GM19240 (cell line): ENCODE data around the gene ACTBL2.
"Not testable (repeated sequence)": the region's sequence is repeated elsewhere in the genome, so short reads cannot be mapped to it uniquely, and the experiment has no call there.

Experiments
- DNase-seq: peaks from one replicate; pipeline ENCODE4 v3.0.0; 2011; ENCODE audit warnings: low spot score; ENCODE audit not compliant: insufficient read length

Gene ACTBL2

DNA sequence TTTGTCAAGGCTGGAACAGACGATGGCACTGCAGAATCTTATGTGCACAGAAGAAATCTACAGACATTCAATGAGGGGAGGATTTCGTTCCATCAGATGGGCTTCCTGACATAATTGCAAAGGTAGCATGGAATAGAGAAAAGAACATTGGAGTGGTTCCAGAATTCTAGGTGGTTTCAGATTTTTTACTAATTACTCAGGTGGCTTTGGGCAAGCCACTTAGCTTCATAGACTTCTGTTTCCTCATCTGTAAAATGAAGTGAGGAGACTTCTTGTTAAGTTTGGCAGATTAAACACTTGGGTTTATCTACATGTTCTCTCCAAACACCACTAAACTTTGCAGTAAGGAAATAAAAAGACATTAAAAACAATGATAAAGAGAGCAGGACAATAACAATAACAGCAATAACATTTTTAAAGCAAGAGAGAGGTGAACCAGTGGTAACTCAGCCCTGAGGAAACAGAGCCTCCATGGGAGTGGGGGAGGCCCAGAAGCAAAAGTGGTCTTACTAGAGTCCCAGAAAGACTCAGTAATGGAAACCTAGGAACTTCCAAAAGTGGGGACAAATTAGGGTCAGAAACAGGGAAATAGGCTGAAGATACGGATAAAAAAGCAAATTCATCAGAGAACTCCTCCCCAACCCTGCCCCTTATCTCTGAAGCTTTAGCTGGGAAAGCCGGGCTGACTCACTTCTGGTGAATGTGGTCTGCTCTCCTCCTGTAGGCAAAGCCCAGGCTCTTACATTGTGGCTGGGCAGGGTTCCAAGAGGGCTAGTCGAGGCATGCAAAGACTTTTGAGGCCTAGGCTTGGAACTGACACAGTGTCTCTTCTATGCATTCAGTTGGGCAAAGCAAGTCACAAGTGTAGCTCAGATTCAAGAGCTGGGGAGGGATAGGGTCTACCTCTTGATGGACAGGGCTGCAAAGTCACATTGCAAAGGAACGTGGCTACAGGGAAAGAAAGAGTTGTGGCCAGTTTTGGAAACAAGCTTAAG, 11.8 kb upstream of the ACTBL2 start:
- no peak for DNase-seq

DNA sequence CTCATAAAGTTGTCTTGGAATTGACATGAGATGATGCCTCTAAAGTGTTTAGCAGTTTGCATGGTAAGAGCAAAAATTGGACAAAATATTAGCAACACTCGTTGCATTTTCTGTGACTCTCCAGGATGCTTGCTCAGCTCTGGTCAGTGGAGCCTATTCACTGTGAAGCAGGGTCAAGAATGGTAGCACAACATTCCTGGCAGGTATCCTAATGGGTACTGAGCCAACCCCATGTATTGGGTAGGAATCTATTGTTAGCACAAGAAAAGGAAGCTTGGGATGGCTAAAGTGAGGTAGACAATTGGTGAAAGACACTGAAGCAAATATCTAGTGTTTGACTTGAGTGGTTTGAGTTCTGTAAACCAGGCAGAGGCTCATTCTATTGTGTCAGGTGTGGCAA, 10.4 kb upstream of the ACTBL2 start:
- DNase-seq, result no peak

DNA sequence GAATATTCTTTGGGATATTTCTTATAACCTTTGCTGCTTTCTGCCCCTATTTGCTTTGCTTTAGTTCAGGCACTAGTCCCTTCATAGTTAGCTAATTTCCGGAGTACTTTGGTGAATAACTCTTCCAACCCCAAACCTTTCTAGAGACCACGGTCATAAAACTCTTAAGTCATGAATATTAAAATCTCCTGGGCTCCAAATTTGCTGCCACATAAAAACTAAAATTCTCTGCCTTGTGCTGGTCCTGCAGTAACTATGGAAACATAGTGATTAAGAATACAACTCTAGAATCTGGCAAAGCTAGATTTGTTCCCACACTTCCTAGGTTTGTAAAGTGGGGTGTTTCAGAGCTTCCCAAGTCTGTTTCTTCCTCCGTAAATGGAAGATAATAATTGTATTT, 10.0 kb upstream of the ACTBL2 start:
- DNase-seq, result no peak

DNA sequence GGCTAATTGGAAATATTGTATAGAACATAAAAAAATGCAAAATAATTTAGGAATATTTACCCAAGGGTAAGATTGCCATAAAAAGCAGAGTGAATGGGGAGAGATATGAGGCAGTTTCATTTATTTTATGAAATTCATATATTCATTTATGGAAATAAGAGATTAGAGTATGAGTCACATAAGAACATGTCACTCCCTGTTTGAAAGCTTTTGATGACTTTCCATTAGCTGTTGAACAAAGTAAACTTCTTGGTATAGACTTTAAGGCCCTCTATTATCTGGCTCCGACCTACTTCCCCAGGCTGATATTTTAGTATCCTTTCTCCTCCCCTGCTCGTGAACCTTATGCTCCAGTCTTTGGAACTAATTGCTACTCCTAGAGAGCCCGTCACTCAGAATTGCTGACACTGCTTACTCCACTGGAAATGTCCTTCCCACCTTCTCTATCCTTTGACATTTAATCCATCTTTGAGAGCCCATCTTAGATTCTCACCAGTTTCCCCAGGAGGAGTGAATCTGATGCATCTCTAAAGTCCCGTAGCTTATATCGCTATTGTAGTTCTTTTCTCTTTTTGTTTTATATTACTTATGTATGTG, 8.9 kb upstream of the ACTBL2 start:
- no peak for DNase-seq

DNA sequence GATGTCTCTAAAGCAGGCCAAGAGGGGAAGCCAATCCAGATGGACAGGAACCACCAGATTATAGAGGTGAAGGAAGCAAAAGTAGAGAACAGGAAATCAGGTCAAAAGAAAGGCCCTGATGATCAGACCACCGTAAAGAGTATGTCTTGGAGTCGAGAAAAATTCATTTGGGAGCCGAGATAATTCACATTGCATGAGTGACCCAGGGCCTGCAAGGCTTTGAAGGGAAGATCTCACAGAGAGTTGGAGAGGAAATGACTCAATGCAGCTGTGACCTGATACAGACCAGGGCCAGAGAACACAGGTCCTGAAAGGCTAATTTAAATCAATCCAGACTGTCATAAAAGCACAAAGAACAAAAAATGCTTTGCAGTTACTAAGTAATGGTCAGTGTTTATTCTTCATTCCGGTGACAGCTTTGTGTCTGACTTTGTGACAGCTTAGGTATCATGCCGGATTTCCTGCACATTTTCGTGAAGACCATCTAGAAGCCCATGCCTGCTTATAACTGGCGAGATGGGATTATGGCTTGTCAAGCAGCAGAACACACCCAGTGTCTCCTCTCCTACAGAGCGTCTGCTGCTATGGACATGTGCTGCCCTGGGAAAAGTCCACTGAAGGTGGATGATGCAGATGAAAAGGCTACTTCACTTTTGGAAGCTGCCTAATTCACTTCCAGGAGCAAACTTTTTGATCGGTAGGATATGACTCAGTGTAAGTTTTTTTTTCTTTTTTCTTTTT, 5.8 kb upstream of the ACTBL2 start:
- no peak for DNase-seq

DNA sequence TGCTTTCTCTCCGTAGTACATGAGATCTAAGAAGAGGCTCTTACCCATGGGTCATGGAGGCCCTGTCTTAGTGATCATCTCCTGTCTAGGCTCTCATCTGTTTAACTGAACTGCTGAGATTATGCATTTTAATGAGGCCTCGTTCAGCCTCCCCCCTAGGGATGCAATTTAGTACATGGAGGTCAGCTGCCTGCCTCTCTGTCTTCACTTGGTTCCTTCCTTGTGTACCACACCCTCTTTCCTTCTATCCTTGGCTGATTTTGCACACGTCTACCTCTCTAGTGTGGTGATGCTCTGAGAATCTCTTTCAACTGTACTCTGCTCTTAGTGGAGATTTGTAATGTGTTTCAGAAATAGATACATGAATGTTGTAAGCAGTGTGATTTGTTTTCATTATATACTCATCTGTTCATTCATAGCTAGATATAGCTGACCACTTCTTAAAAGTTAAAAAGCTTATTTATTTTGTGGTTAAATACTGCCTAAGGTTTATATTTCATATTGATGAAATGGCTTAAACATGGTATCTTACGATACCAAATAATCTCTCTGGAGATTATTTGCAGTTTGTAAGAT, 3.5 kb upstream of the ACTBL2 start:
- no peak for DNase-seq

DNA sequence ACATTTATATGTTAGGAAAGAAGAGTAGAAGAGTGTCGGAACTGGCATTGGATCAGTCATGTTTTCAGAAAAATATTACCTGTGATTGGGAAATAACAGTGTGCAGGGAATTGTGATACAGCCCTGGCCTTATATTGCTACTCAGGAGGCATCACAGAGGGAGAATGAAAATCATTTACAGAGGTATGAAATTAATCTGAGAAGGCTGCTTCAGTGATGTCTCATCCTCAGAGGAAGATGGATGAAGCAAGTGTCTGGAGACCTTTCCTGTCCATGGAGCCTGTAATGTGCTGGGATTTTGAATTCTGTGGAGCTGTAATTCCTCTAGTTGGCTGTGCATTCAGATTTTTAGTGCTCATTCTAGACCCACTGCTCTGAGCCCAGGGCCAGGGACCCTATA, 3.8 kb downstream of the ACTBL2 start:
- DNase-seq, result no peak

DNA sequence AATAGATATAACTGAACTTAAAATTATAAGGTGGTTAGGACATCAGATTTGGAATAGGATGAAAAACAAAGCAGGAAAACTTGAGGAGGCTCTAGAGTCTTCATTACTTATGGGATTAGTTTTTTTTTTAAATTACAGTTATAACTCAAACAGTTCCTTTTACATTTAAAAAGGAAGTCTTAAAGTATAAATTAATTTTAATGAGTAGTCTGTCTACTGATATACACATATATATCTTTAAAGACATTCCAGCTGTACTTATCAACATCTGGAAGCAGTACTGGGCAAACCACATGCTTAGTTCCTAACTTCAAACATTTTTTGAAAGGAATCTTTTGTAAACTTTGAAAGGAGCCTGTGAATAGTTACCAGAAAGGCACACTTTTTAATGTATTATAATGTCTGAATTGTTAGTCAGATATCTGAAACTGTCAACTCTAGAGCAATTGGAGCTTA, 6.0 kb downstream of the ACTBL2 start:
- DNase-seq, result no peak

DNA sequence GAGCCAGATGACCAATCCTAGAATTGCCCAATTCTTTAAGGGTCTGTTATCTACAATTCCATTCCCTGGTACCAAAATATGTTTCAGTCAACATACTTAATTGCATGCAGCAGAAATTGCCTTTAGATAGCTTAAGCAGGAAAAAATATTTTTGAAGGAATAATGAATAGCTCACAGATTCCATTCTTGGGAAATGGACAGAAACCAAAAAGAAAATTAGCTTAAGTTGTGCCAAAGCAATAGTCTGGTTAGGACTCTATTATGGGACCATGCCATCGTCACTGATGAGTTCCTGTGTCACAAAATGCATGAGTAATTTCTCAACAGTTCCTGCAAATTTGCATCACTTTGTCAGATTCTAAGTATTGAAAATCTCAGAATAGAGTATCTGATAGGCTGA, 12.3 kb downstream of the ACTBL2 start:
- DNase-seq, result no peak

DNA sequence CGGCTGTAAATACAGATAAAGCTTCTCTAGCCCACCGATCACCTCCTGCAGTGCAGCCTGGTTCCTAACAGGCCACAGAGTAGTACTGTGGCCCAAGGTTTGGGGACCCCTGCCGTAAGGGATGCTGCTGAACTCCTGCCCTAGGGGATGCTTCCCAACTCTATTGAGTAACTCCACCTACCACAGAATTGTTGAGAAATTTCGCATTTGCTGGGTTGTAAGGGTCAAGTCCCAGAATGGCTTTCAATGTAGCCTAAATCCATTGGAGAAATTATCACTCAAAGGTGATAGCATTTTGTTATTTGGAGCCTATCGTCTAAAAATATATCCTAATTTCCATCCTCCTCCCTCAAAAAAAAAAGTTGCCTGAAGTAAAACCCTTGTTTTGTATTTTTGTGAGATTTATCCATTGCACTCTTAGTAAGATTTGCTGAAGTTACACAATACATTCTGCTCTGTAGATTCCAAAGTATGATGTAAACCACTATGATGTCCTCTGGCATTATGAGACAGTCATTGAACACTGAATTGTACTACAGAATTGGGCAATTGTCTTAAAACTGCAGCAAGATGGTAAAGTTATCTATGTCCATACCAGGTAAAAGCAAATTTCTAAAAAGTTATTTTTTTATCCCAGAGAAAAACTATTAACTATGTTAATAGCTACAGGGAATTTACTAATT, 14.0 kb downstream of the ACTBL2 start:
- DNase-seq, result no peak

DNA sequence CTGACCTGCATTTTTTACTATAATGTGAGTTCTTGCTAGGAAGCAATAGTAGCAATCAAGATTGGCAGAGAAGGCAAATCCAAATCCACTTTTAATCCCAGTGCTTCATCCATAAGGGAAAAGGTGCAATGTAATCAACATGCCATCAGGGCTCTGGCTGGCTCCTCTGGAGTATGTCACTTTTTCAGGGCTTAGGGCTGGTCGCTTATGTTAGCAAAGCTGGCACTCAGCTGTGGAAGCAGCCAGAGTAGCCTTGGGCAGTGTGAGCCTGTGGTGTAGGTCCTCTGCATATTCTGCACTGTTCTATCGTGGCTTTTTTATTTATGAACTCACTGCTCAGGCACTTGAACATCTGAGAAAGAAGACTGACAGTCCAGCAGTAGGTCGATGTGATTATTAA, 16.1 kb downstream of the ACTBL2 start:
- no peak for DNase-seq

DNA sequence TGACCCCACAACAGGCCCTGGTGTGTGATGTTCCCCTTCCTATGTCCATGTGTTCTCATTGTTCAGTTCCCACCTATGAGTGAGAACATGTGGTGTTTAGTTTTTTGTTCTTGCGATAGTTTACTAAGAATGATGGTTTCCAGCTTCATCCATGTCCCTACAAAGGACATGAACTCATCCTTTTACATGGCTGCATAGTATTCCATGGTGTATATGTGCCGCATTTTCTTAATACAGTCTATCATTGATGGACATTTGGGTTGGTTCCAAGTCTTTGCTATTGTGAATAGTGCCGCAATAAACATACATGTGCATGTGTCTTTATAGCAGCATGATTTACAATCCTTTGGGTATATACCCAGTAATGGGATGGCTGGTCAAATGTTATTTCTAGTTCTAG, 22.6 kb downstream of the ACTBL2 start:
- not testable (repeated sequence) for DNase-seq

DNA sequence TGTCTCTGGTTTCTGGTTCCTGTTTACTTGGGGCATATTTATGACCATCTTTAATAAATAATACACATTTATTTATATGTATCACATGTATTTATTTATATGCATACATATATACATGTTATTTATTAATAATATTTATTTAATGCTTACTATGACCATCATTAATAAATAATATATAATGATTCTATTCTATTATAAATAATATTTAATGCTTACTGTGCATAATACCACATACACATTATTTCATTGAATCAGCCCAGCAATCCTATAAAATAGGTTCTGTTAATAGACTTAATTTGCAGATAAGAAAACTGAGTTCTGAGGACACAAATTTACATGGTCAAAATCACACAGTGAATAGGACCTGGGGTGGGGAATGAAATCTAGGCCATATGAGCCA, 24.2 kb downstream of the ACTBL2 start:
- DNase-seq, result no peak

DNA sequence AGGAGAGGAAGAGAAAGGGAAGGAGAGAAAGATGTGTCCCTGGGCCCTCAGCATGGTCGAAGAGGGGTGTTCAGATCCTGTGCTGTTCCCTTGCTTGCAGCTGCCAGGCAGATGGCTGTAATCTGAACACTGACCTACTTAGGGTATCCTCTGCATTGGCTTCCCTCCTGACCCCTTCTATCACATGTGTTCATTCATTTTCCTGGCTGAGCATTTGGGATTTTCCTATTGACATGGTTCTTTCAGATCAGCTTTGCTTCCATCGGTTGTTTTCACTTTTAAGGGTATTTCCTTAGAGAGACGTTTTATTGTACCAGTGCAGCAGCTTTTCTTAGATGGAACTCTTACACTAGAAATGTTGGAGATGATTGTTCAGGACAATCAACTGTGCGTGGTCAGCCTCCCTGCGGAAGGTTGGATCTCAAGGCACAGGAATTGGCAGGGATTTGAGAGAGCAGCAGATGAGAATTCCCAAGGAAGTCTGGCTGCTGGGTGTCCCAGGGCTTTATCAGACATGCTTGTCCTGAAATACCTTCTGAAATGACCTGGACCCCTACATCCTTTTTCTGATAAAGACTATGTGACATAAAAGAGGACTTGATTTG, 26.0 kb downstream of the ACTBL2 start:
- DNase-seq, result no peak

DNA sequence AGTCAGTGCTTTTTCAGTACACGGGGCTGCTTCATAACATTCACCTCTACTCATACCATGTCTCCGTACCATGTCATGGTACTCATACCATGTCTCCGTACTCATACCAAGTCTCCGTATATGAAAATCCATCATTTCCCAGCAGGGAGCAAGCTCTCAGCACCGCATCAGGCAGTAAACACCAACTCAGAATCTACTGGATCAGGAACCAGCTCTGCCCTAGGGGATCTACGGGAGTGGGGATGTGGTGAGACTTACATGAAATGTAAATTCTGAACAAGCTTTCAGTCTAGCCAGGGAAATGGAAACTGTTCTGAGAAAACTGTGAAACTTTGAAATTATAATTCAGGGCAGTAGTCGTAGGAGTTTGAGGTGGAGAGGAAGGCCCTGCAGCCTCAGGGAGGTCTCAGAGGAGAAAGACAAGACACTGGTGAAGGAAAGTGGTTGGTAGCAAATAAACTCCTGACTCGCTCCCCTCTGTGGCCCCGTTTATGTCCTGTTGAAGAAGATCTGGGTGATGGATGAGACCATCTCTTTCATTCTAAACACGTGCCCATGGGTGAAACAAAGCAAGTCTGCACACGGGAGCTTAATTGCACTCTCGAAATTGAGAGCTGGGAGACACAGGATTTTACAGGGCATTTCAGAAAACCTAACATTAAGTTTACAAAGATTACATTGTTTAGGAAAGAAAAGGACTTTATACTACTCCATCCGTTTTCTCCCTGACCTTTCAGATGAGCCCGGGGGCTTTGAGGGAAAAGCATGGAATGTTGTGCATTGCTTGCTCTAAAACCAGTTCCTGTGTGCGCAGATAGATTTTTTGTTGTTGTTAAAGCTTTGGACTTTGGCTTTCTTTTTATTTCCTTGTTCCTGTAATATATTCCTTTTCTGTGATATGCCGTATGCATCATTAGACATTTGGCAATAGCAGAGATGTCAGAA, 26.8 kb downstream of the ACTBL2 start:
- no peak for DNase-seq

DNA sequence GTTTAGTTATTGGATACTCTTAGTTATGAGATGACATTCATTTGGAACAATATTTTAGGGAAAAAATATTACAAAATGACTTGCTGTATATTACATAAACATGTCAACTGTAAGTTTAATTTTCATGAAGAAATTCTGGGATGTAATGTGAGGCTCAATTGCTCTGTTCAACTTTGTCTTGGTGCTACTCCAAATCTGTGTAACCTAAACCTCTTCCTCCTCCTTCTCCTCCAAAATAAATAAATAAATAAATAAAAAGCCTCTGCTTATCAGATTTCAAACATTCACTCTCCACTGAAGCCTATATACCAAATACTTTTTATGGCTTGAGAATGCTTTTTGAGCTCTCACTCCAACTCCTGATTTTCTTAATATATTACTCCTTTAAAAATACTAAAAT, 27.7 kb downstream of the ACTBL2 start:
- DNase-seq, result no peak

DNA sequence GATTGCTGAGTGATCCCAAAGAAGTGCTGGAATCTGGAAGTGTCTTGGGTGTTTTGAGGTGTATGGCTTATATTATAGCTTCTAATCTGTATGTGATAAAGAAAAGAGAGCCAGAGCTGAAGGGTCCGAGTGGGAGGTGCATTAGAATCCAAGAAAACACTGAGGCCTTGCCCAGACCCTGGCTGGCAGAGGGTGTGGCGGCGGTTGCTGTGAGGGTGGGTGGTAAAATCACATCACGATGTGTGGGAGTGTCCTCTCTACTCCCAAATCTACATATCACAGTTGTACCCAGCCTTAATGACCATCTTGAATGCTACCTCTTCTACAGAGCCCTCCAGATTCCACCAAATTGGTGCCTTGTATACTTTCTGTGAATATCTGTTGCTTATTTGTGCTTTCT, 28.9 kb downstream of the ACTBL2 start:
- DNase-seq, result no peak

DNA sequence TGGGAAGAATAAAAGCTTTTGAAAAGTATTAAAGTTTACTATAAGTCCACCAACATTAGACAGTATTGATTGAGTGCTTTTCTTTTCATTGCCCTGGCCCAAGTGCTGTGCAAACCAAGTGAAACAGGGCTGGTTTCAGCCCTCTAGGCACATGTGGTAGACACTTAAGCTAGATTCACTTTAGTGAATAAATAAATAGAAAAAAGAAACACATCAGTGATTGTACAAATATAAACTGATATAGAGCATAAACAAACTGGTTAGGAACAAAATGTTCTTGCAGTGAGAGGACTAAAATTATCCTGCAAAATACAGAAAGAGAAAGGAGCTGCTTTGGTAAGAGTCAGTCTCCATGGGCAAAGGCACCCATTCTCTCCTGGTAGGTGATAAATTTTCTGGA, 29.7 kb downstream of the ACTBL2 start:
- no peak for DNase-seq

DNA sequence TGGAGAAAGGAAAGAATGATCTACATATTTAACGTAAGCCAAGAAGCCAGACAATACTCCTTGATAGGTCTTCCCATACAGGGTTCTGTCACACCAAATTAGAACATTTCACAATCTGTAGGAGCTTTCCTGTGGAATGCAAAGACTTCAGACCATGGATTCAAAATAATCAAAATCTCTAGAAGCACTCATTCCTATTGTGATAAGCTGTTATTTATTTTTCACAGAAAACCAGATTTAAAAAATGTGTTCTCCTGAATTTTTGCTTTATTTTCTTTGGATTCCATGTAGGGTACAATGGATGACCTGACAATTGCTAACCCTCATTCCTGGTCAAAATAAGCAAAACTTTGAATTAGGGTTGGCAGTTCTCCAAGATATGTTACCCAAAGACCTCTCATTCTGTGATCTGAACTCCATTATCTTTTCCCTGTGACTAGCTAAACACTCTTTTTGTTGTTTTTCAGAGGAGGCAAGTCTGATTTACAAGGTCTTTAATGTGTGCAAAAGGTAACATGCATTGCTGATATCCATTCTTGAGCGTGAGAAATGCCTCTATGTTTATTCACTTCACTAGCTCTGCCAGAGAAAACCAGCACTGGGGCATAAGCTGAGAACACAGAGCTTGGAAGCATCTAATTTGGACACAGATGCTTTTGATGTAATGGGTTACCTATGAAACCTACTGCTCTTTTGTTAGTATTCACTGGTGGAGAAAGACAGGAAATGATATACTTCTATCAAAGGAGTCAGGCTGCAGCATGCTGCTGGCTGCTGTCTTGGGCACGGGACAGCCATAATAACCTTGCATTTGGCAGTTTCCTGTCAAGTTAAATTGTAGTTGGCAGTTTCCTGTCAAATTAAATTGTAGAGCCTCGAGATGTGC, 31.4 kb downstream of the ACTBL2 start:
- DNase-seq, result no peak
